CD4-positive, alpha-beta T cell treated with Interleukin-6 for 4 hours (primary cell): ENCODE measurements around the gene DNM1.
A peak's percentile ranks its signal among the peaks of the same experiment; 100 is the strongest.

Source experiments
- DNase-seq: peaks from one replicate; pipeline ENCODE4 v3.0.0-alpha.2; 2020; ENCODE audit warnings: mixed read lengths

The DNM1 gene

GRCh38 chr9:128206484-128206883 is 3.3 kb downstream of the DNM1 start:
- DNase-seq, result no peak

DNA sequence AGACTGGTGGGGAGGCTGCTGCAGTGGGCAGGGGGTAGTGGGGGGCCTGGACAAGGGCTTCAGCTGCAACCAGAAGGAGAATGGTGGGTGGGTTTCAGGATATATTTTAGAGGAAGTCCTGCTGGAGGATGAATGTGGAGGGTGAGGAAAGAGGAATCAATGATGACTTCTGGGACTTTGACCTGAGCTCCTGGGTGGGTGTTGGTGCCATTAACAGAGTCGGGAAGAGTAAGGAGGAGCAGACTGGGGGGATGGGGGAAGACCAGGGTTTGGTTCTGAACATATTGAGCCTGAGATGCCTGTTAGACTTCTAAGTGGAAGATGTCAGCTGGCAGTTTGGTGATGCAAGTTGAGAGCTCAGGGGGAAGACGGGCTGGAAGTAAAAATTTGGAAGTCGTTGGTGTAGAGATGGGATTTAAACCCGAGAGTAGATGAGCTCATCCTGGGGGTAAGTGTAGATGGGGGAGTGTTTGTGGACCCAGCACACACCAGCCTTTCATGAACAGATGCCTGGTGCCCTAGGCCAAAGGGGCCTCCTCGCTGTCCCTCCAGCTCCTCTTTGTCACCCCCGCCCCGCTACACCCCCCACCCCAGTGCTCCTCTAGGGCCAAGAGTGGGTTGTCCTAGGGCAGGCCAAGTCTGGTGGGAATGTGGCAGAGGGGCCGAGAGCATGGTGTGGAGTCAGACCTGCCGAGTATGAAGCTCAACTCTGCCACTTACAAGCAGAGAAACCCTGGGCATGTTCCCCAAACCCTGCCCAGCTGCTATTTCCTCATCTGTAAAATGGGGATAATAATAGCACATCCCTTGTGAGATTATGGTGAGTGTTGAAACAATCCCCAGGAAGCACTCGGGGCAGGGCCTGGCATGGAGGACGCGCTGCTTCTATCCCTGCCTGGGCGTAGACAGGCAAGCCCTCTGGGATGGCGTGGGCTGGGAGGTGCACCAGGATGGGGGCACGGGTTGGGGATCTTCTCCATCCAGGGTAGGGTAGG is 4.0 kb downstream of the DNM1 start:
- DNase-seq, result no peak

DNA sequence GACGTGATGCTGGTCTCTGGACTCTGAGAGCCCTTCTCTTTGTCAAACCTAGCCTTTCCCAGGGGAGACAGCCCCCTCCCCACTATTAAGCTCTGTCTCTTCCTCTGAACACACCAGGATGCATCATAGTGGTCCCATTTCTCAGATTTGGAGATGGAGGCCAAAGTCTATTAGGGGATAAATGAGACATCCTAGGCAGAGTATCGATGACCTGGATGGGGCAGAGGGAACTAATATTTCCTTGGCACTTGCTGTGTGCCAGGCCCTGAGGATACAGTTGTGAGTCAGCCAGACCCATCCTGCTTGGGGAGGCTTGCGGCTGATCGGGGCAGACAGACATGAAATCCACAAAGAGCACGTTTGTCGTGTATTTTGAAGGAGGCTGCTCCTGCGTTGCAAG is 5.2 kb downstream of the DNM1 start:
- DNase-seq, result no peak

GRCh38 chr9:128208946-128209669 is 5.9 kb downstream of the DNM1 start:
- DNase-seq, result no peak

DNA sequence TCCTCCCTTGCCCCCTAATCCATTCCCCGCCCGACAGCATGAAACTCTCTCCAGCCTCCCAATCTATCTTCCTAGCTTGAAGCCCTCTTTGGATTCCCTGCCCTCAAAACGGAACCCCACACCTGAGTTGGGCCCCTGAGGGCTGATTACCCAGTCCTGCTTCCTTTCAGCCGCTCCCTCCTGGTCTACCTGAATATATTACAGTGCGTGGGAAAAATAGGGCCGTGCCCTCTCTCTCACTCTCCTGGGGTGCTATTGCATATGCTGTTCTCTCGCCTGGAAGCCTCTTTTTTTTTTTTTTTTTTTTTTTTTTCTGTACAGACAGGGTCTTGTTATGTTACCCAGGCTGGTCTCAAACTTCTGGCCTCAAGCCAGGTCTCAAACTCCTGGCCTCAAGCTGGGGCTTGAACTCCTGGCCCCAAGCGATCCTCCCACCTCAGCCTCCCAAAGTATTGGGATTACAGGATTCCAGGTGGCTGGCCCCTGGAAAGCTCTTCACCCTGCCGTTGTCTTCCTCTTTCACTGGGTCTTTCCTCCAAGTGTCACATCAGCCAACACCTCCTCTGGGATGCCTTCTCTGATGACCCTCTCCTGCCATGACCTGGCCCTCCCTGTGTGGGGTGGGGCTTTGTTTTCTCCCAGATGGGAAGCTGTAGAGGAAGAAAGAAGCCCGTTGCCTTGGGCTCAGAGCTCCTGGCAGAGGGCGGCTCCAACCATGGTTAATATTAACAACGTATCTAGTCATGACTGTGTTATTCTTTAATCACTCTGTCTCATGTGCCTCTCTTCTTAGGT is 8.2 kb downstream of the DNM1 start:
- no peak for DNase-seq

- DNase-seq, result no peak
Observed at GRCh38 chr9:128211981-128212281, 8.8 kb downstream of the DNM1 start.

DNA sequence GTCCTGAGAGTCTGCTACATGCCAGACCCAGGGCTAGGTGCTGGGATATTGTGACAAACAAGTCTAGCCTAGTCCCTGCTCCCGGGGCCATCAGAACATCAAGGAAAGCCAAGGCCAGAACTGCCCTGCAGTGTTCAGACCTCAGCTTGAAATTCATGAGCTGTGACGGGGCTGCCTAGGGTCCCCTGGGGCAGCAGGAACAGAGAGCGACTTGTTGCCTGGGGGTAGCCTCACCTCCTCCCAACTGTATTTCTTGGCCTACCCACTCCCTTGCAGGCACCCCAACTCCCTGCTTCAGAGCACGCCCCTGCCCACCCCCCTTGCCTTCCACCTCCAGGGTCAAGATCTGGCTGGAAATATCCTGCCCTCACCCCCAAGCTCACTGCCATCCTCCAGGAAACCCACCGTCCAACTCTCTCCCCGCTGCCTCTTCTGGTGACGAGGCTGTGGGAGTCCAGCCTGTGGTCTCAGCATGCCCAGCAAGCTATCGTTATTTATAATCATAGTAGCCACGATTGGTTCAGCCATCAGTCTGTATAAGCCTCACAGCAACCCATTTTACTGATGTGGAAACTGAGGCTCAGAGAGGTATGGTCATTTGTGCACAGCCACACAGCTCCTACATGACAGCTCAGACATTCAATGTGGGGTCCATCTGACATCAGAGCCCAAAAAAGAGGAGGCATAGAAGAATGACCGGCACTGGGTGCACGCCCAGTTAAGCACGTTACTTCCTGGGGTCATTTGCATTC is 10.7 kb downstream of the DNM1 start:
- no peak for DNase-seq

DNA sequence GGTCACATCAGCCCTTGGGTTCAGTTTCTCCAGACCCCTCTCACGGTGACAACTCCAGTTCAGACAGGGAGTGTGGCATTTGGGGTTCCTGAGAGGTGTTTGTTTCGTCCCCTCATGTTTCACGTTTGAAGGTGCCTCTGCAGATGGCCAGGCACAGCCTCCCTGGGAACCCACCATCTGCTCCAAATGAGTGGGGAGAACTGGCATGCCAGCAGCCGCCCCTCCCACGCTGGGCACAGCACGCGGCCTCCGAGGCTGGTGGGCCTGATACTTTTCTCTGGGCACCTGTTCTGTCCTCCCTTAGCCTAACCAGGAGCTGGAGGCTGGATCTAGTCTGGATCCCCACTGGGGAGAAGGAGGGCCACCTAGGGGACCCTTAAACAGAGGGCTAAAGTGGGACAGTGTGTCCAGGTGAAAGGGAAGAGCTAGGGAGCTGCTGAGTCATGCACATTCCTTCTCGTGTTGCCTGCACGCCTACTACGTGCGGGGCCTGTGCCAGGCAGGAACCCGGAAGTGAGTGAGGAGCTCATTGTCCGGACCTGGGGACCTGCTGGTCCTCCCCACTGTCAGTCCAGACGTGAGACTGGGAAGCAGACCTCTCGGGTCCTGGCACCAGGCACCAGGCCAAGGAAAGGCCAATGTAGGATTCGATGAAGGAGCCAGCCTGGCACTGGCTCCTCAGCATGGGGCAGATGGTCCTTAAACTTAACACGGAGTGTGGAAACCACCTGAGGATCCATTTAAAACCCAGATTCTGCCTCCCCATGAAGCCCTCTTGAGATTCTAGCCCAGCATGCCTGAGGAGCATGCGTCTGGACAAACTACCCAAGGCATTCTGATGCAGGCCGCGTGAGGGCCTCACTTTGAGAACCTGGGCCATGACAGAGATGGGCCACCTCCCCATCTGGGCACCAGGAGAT is 11.7 kb downstream of the DNM1 start:
- no peak for DNase-seq

GRCh38 chr9:128215491-128216409 is 12.6 kb downstream of the DNM1 start:
- no peak for DNase-seq

- no peak for DNase-seq
Observed at GRCh38 chr9:128216781-128217553, 13.8 kb downstream of the DNM1 start.

GRCh38 chr9:128218172-128218517 is 15.0 kb downstream of the DNM1 start:
- DNase-seq, result no peak

DNA sequence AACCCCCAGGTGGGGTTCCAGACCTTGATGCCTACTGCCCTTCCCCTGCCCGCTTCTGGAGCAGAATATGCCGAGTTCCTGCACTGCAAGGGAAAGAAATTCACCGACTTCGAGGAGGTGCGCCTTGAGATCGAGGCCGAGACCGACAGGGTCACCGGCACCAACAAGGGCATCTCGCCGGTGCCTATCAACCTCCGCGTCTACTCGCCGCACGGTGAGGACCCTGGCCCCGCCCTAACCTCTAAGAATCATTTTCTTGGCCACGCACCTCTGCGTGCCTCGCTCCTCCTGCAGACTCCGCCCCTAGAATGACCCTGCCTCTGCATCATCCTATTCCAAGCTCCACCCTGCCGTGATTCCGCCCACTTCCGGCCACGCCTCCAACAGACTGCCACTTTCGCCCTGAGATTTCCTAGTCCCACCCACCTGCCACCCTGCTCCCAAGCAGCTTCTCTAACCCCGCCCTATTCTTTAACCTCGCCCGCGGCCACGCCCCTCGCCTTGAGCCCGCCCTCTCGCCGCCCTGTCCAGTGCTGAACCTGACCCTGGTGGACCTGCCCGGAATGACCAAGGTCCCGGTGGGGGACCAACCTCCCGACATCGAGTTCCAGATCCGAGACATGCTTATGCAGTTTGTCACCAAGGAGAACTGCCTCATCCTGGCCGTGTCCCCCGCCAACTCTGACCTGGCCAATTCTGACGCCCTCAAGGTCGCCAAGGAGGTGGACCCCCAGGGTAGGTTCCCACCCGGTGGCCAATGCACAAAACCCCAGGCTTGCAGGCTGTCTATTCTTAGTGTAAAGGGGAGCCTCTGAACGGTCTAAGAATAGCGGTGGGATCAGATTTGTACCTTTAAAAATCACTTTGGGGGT is 15.6 kb downstream of the DNM1 start:
- DNase-seq, result peak; percentile 96

DNA sequence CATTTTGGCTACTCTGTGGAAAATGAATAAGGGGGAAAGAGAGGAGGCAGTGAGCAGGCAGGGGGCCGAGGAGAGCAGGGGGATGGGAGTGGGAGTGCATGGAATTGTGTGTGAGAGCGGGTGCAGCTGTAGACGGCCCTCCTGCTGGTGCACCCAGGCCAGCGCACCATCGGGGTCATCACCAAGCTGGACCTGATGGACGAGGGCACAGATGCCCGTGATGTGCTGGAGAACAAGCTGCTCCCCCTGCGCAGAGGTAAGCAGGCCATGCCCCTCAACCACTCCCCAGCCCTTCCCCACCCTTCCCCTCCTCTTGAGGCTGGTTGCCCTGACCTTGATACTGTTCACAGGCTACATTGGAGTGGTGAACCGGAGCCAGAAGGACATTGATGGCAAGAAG is 16.7 kb downstream of the DNM1 start:
- DNase-seq, result no peak

DNA sequence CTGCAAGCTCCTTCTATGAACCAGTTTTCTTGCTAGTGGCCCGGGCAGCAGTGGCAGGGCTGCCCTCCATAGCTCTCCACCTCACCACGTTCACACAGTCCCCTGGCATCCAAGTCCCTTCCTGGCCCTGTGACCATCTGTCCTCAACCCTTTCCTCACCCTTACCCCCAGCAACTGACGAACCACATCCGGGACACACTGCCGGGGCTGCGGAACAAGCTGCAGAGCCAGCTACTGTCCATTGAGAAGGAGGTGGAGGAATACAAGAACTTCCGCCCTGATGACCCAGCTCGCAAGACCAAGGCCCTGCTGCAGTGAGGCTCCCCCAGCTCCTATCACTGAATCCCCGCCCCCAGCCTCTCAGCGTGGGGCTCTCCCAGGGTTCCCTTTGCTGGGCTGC is 18.8 kb downstream of the DNM1 start:
- DNase-seq, result no peak

DNA sequence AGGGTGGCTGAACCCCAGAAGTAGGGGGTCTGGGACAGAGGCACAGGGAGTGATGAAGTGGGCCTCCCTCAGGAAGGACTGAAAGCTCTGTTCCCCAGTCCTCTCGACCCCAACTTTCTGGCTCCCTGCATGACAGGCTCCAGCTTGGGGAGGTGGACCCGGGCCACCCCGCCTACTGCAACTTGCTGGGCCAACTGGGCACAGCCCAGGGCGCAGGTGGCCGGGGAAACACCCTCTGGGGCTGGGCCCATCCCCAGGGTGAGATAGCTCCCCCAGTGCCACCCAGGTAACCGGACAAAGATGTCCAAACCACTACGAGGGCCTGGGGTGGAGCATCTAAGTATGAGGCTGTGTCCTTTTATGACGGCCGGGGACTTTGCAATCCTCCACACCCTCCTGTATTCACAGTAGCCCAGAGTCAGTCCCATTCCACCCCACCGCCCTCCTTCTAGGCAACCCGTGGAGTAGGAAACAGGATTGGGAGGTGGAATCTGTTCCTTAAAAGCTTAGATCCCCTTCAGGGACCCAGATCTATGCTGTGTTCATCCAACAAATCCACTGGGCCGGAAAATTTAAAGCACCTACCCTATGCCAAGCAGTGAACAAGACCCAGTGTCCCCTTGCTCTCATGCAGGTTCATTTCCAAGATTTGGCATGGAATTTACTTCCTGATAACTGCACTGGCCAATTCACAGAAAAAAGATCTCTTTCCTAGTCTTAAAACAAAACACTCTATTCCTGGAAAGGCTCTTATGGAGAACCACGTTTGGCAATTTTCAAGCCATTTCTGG is 19.9 kb downstream of the DNM1 start:
- DNase-seq, result no peak

- DNase-seq, result no peak
Observed at GRCh38 chr9:128224877-128225276, 21.7 kb downstream of the DNM1 start.

- no peak for DNase-seq
Observed at GRCh38 chr9:128225770-128226411, 22.7 kb downstream of the DNM1 start.
